K562 (cell line): Measurements from ENCODE around the gene TMPRSS11A. TPM values are rescaled to one million over a fixed set of nuclear protein-coding genes. Genes with fewer than 3 reads are reported as not detected.

Experiments used
- ATAC-seq: fragments of 200-7000 bp; cut with Tn5 transposase; 3 replicates; pipeline ENCODE4 v1.9.1; 2020; ENCODE audit warnings: moderate library complexity
- BruUV-seq: library from RNA; stranded (reverse); fragments of 400-500 nt; replicated peaks from 2 replicates; lab custom pipeline; 2021; lab: Mats Ljungman, UMichigan
- CTCF ChIA-PET: fragments of 300-600 bp; formaldehyde crosslinking; extraction: SDS; loops from one replicate; lab custom pipeline; 2021; ENCODE audit warnings: low intra/inter-chr PET ratio; lab: Yijun Ruan, JAX
- POLR2A ChIA-PET: fragments of 300-600, 350-650 bp; sonication (Branson Sonifier 250); formaldehyde crosslinking; extraction: SDS; loops from one replicate; lab custom pipeline; 2021; ENCODE audit warnings: antibody characterized with exemption, inconsistent platforms; lab: Yijun Ruan, JAX
- DNase-seq, 4 experiments: peaks; one replicate each; pipeline versions ENCODE4 v3.0.0 to v3.0.0-alpha.2; 2011 to 2018; ENCODE audit warnings: low spot score in 3 of 4, mixed read lengths in 3 of 4; ENCODE audit errors: extremely low read depth in 1 of 4
- FAIRE-seq: peaks from 2 replicates; lab custom pipeline; 2011; peaks lifted over from hg19 to GRCh38; lab: Jason Lieb, UNC
- H2AFZ ChIP-seq: 2 replicates; pipeline ENCODE4 v1.6.0; 2011; ENCODE audit warnings: low read depth, low read length, control low read depth, inconsistent platforms
- H3K27ac ChIP-seq: fragments of 200-600 bp; 3 replicates; pipeline ENCODE4 v1.8.0; 2011; ENCODE audit warnings: low read depth, mild to moderate bottlenecking, control low read depth, inconsistent platforms, low read length, moderate library complexity, mixed read lengths; ENCODE audit errors: extremely low read depth
- H3K27me3 ChIP-seq, 2 experiments: fragments of 300-600 bp in 1 of 2; 2 replicates in 1 of 2; 3 replicates in 1 of 2; pipeline versions ENCODE4 v1.6.0 to v1.8.0; 2011; ENCODE audit warnings: inconsistent platforms in 2 of 2, low read length in 2 of 2, mild to moderate bottlenecking in 1 of 2, mixed read lengths in 1 of 2, moderate library complexity in 1 of 2; ENCODE audit not compliant: control insufficient read depth in 2 of 2, insufficient read depth in 2 of 2
- H3K36me3 ChIP-seq: fragments of 300-600 bp; 3 replicates; pipeline ENCODE4 v1.8.0; 2011; ENCODE audit warnings: mild to moderate bottlenecking, low read length, inconsistent platforms; ENCODE audit not compliant: control insufficient read depth, insufficient read depth
- H3K4me1 ChIP-seq, 2 experiments: fragments of 200-600 bp in 1 of 2; replicated peaks in 1 of 2; 2 replicates in 1 of 2; 3 replicates in 1 of 2; pipeline versions ENCODE4 v1.5.1 to v1.8.0; 2011; ENCODE audit warnings: inconsistent platforms in 2 of 2, low read length in 2 of 2, mild to moderate bottlenecking in 1 of 2, mixed read lengths in 1 of 2, moderate library complexity in 1 of 2; ENCODE audit not compliant: control insufficient read depth in 2 of 2, insufficient read depth in 2 of 2
- H3K4me2 ChIP-seq: 2 replicates; pipeline ENCODE4 v1.6.1; 2011; ENCODE audit warnings: low read length, control low read depth, inconsistent platforms, mixed read lengths; ENCODE audit not compliant: insufficient read depth
- H3K4me3 ChIP-seq: fragments of 200-600 bp; sonication (generic), shearing (Covaris generic); 2 replicates; pipeline ENCODE4 v1.5.1; 2016; ENCODE audit warnings: control low read depth, inconsistent platforms
- H3K79me2 ChIP-seq: fragments of 200-600 bp; 3 replicates; pipeline ENCODE4 v1.8.0; 2011; ENCODE audit warnings: low read length, inconsistent platforms; ENCODE audit not compliant: control insufficient read depth, insufficient read depth
- H3K9ac ChIP-seq, 2 experiments: 2 replicates each; pipeline versions ENCODE4 v1.6.0 to v1.6.1; 2011; ENCODE audit warnings: low read depth in 2 of 2, low read length in 2 of 2, control low read depth in 1 of 2, inconsistent platforms in 1 of 2, mild to moderate bottlenecking in 1 of 2, mixed read lengths in 1 of 2; ENCODE audit not compliant: insufficient read depth in 1 of 2
- H3K9me1 ChIP-seq: one replicate; pipeline ENCODE4 v1.6.0; 2011; ENCODE audit warnings: inconsistent platforms, mild to moderate bottlenecking, low read length, moderate library complexity; ENCODE audit not compliant: control insufficient read depth, insufficient read depth
- H3K9me3 ChIP-seq: replicated peaks from 2 replicates; pipeline ENCODE4 v1.5.1; 2011; ENCODE audit warnings: low read depth, low read length, inconsistent platforms; ENCODE audit not compliant: control insufficient read depth, insufficient read depth
- H4K20me1 ChIP-seq: replicated peaks from 2 replicates; pipeline ENCODE4 v1.6.1; 2011; ENCODE audit warnings: low read length, inconsistent platforms, mixed read lengths; ENCODE audit not compliant: control insufficient read depth, insufficient read depth
- GMEB1 ChIP-seq: fragments of 250-450 bp; sonication (Bioruptor Pico); IDR thresholded peaks from 2 replicates; pipeline ENCODE4 v1.4.0; 2020; ENCODE audit warnings: mild to moderate bottlenecking
- HDGF ChIP-seq: fragments of 450-650 bp; IDR thresholded peaks from 2 replicates; pipeline ENCODE4 v1.6.1; 2016
- SRSF3 ChIP-seq: fragments of 200-400 bp; formaldehyde crosslinking; IDR thresholded peaks from 2 replicates; pipeline ENCODE4 v1.6.1; 2016; ENCODE audit warnings: mild to moderate bottlenecking, low read length, moderate library complexity; ENCODE audit not compliant: insufficient read depth
- ZNF696 ChIP-seq: fragments of 250-450 bp; sonication (Bioruptor Pico); conservative IDR thresholded peaks from 2 replicates; pipeline ENCODE4 v1.4.0; 2020; ENCODE audit warnings: mild to moderate bottlenecking, moderate library complexity
- WGBS: fragments of 100-300 bp; shearing (Covaris generic); methylation state at CpG from one replicate; pipeline ENCODE4 v1.1.6; 2016; ENCODE audit warnings: low coverage, mixed read lengths; ENCODE audit not compliant: insufficient coverage; ENCODE audit errors: missing lambda C conversion rate; 5-methylcytosine and 5-hydroxymethylcytosine counted together
- in situ Hi-C: fragments of 300-500 bp; cut with MboI; formaldehyde crosslinking; loops from 4 replicates; pipeline ENCODE4 v1.15.0; 2018; ENCODE audit warnings: inconsistent platforms, mixed read lengths
- intact Hi-C: fragments of 100-400 bp; cut with micrococcal nuclease; formaldehyde crosslinking; loops from 2 replicates; pipeline ENCODE4 v1.14.2; 2022
- polyA plus RNA-seq, 8 experiments: library from polyadenylated mRNA; depleted of rRNA in 4 of 8; stranded (reverse) in 5 of 8; unstranded in 3 of 8; fragments of >200 nt; fragmentation: Nextera tagmentation in 2 of 8; fragmentation: Illumina TruSeq in 1 of 8; extraction: Ambion mirVana in 2 of 8; extraction: Trizol in 1 of 8; gene quantifications; 2 replicates each; pipeline versions ENCODE4 v1.2.1 to v1.2.3, GENCODE V29; 2011 to 2014; ENCODE audit warnings: inconsistent platforms in 1 of 8, missing spikeins in 1 of 8
- total RNA-seq, 7 experiments: library from RNA; depleted of rRNA in 6 of 7; stranded (reverse); fragments of >200 nt in 6 of 7; fragmentation: Illumina TruSeq in 2 of 7; extraction: Trizol in 2 of 7; gene quantifications; 2 replicates each; pipeline versions ENCODE4 v1.2.1 to v1.2.3, GENCODE V29; 2011 to 2021; ENCODE audit warnings: low replicate concordance in 1 of 7
- TF ChIP-seq, protein P1 (sequence below): fragments of 450-650 bp; IDR thresholded peaks from 2 replicates; pipeline ENCODE4 v1.6.1; 2016; ENCODE audit warnings: missing biosample characterization, missing genetic modification characterization

TMPRSS11A gene
- total and polyA plus RNA-seq, 9 of the 15 experiments (the other 6 are each of a cell fraction or from before 2014, with no cell fraction given), result not detected

GRCh38 chr4:67892253-67892652 lies 71.0 kb downstream of the TMPRSS11A start:
- in situ Hi-C loops, result no loop called here
- no peak for FAIRE-seq

More at GRCh38 chr4:67892253-67892652, 71.0 kb downstream of the TMPRSS11A start:
- Histone ChIP-seq H3K27ac (no peak overlapping the region), H3K27me3 (no peaks in the 10 kb centered on the region), H3K9me3 (no peaks in the 10 kb centered on the region), H2AFZ (no peak overlapping the region)
- CTCF ChIA-PET, result no interaction called here
- no TSS peak for BruUV-seq
- ATAC-seq, result no peak
- TF ChIP-seq GMEB1 (CRISPR knock-in tag) (no peak), SRSF3 (no peak), HDGF (no peak), ZNF696 (CRISPR knock-in tag) (no peak)
- TF ChIP-seq, protein P1, sequence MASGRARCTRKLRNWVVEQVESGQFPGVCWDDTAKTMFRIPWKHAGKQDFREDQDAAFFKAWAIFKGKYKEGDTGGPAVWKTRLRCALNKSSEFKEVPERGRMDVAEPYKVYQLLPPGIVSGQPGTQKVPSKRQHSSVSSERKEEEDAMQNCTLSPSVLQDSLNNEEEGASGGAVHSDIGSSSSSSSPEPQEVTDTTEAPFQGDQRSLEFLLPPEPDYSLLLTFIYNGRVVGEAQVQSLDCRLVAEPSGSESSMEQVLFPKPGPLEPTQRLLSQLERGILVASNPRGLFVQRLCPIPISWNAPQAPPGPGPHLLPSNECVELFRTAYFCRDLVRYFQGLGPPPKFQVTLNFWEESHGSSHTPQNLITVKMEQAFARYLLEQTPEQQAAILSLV (tag), result no peak
- TF ChIP-seq, all 486 proteins: peak for 0
- no peak overlapping the region for H3K4me2 ChIP-seq
- no peaks in the 10 kb centered on the region for H4K20me1 ChIP-seq
- H3K9ac ChIP-seq, result no peak overlapping the region
- no peak overlapping the region for H3K4me3 ChIP-seq
- no peaks in the 10 kb centered on the region for H3K36me3 ChIP-seq
- 0% methylated on average over 2 of the region's 2 CpGs for WGBS
- no peak for DNase-seq
- H3K9me1 ChIP-seq, result no peaks in the 10 kb centered on the region
- intact Hi-C loops, result no loop called here
- POLR2A ChIA-PET, result no interaction called here
- H3K4me1 ChIP-seq, result peaks cover 0 to 6% of the 10 kb centered on the region in 2 experiments; a peak in 1 of 5 replicates
- H3K79me2 ChIP-seq, result no peaks in the 10 kb centered on the region
